Right lobe of liver (tissue), 6 donors: ENCODE data around the gene WDHD1. TPM values are rescaled to one million over a fixed set of nuclear protein-coding genes. Genes with fewer than 3 reads are reported as not detected.

ENCODE experiments used
- ATAC-seq, 4 donors: fragments of 200-7000 bp; cut with Tn5 transposase; one replicate each; pipeline ENCODE4 v1.9.1; 2020; ENCODE audit warnings: mild to moderate bottlenecking in 4 of 4, moderate library complexity in 4 of 4
- DNase-seq, 3 donors: peaks; one replicate each; pipeline ENCODE4 v3.0.0-alpha.2; 2020
- H3K27ac ChIP-seq, 3 donors: fragments of 200-600 bp; one replicate each; pipeline ENCODE4 v1.8.0; 2022
- H3K27me3 ChIP-seq, 2 donors: fragments of 200-600 bp; one replicate each; pipeline ENCODE4 v1.8.0; 2022
- H3K36me3 ChIP-seq, 4 donors: fragments of 200-600 bp; sonication (generic) in 1 of 4; one replicate each; pipeline versions ENCODE4 v1.5.1 to v1.8.0; 2017 to 2022; ENCODE audit warnings: control low read depth in 1 of 4
- H3K4me1 ChIP-seq, 4 donors: fragments of 200-600 bp; sonication (generic) in 1 of 4; one replicate each; pipeline versions ENCODE4 v1.5.1 to v1.8.0; 2017 to 2022; ENCODE audit warnings: control low read depth in 1 of 4
- H3K4me3 ChIP-seq, 3 donors: fragments of 200-600 bp; one replicate each; pipeline ENCODE4 v1.8.0; 2022
- H3K9me3 ChIP-seq, 4 donors: fragments of 200-600 bp; sonication (generic) in 1 of 4; one replicate each; pipeline versions ENCODE4 v1.5.1 to v1.8.0; 2017 to 2022; ENCODE audit warnings: control low read depth in 1 of 4
- POLR2A ChIP-seq: fragments of 450-650 bp; IDR thresholded peaks from one replicate; pipeline ENCODE4 v1.6.1; 2017; ENCODE audit warnings: antibody characterized with exemption, mild to moderate bottlenecking
- WGBS: methylation state at CpG from one replicate; pipeline ENCODE4 v1.1.6; 2018; ENCODE audit warnings: low coverage, low lambda C conversion rate; ENCODE audit not compliant: insufficient coverage; ENCODE audit errors: missing lambda C conversion rate; 5-methylcytosine and 5-hydroxymethylcytosine counted together
- intact Hi-C, 2 donors: fragments of 100-400 bp; cut with DNase I; formaldehyde crosslinking; loops; one replicate each; pipeline versions ENCODE4 v1.11.2 to v1.14.1; 2022
- total RNA-seq, 6 experiments: library from RNA; depleted of rRNA in 2 of 6; stranded (reverse); fragments of >200 nt in 2 of 6; fragmentation: NEBNext Ultra II Directional in 3 of 6; extraction: Animal tissue kit (Norgen Biotek cat#: 25700) in 3 of 6; gene quantifications; one replicate each; pipeline versions ENCODE4 v1.1.0 to v1.2.4, GENCODE V29; 2016 to 2023
- TF ChIP-seq, protein P1 (sequence below), 4 donors: fragments of 200-600 bp in 3 of 4; fragments of 450-650 bp in 1 of 4; IDR thresholded peaks; one replicate each; pipeline versions ENCODE4 v1.5.1 to v1.8.0; 2016 to 2022; ENCODE audit warnings: antibody characterized with exemption in 4 of 4, mild to moderate bottlenecking in 2 of 4
- donor health status: DM: no; HTN: yes; CAD: no.
- donor health status: DM: no; HTN: no; CAD: no.
- donor health status: DM: no; HTN: no; CAD: no.
- donor health status: DM: no; HTN: yes; CAD: no.
- donor health status: DM: no; HTN: yes; CAD: no.

The WDHD1 gene
- total RNA-seq, 6 experiments from 2014 or later: 0.53 to 2.6 (median 1.3) TPM

DNA sequence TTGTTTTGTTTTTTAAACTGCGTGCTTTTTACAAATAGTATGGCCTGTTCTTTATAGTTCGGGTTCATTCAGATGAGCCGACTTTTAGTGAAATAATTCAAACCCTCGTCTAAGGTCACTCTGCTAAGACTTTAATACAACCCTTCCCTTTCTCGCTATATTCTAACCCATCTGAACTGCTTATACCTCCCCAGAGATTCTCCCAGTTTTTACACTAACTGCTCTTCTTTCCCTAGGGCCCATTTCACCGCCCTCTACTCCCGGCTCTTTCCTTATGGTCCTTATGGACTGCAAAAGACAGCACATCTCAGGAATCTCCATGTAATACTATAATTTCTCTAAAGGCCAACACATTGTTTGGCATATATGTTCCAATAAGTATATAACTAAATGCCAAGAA is 26.6 kb upstream of the WDHD1 start:
- Histone ChIP-seq H3K36me3 (no peaks in the 10 kb centered on the region), H3K27ac (no peak overlapping the region), H3K9me3 (no peaks in the 10 kb centered on the region), H3K27me3 (no peaks in the 10 kb centered on the region), H3K4me1 (peaks cover 0 to 21% (median 0%) of the 10 kb centered on the region in 4 donors), H3K4me3 (no peak overlapping the region)
- no peak for DNase-seq
- intact Hi-C loops: no loop called here
- TF ChIP-seq, protein P1, sequence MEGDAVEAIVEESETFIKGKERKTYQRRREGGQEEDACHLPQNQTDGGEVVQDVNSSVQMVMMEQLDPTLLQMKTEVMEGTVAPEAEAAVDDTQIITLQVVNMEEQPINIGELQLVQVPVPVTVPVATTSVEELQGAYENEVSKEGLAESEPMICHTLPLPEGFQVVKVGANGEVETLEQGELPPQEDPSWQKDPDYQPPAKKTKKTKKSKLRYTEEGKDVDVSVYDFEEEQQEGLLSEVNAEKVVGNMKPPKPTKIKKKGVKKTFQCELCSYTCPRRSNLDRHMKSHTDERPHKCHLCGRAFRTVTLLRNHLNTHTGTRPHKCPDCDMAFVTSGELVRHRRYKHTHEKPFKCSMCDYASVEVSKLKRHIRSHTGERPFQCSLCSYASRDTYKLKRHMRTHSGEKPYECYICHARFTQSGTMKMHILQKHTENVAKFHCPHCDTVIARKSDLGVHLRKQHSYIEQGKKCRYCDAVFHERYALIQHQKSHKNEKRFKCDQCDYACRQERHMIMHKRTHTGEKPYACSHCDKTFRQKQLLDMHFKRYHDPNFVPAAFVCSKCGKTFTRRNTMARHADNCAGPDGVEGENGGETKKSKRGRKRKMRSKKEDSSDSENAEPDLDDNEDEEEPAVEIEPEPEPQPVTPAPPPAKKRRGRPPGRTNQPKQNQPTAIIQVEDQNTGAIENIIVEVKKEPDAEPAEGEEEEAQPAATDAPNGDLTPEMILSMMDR (IDR thresholded peaks at IDR 0.05): no peak
- TF ChIP-seq POLR2A: no peak
- ATAC-seq: no peak
- 86% methylated on average over 4 of the region's 7 CpGs for WGBS

DNA sequence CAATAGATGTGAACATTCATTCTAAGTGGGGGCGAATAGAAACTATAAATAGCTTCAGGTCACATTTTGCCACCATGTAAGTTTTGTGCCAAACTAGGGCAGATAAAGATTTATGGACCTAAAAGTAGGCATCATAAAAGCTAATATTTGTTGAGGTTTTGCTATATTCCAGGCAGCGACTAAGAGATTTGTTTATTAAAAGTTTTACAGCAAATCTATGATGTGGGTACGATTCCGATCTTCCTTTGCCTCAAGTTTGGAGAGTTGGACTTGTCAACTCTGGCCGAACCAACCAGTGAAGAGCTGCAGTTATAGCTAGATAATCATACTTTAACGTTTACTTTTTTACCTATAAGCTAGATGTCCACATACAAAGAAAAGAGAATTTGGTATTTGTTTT is 26.1 kb upstream of the WDHD1 start:
- no peak for DNase-seq
- Histone ChIP-seq H3K9me3 (no peaks in the 10 kb centered on the region), H3K27ac (peak overlapping the region in 1 of 3 donors; percentile 100), H3K27me3 (no peaks in the 10 kb centered on the region), H3K4me3 (peak overlapping the region in 2 of 3 donors; percentile 87 to 92), H3K4me1 (peaks cover 0 to 21% (median 0%) of the 10 kb centered on the region in 4 donors), H3K36me3 (no peaks in the 10 kb centered on the region)
- ATAC-seq: no peak
- TF ChIP-seq POLR2A: no peak
- TF ChIP-seq, protein P1 (IDR thresholded peaks at IDR 0.05): no peak
- intact Hi-C loops: no loop called here
- 61% methylated on average over 6 of the region's 6 CpGs for WGBS

DNA sequence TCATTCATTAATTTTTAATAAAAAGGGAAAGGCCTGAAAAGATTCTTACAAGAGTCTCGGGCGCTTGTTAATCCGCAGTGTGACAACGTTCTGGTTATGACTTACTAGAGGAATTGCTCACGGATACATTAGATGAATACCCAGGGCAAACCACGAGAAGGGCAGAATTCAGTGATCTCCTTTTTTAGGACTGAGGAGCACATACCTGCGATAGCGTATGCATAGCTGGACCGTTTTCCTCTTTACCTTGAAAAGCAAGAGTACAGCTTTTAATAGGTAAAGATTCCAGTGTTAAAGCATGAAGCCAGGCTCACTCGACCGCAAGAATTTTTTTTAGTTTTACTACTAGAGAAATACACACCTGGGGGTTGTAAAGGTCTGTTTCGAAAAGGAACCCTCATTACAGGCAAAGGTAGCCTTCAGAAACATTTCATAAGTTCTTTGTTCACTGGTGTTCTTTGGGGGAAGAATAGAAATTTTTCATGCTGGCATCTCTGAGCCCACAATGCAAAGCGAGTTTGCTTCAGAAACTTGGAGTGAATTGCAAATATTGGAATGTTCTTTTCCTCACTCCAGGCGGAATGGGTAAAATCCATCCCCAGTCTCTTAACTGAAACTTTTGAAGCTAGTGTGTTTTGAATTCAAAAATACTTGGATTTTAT is 25.5 kb upstream of the WDHD1 start:
- H3K36me3 ChIP-seq: no peaks in the 10 kb centered on the region
- peak overlapping the region; percentile 100 for H3K27ac ChIP-seq
- no peaks in the 10 kb centered on the region for H3K9me3 ChIP-seq
- TF ChIP-seq, protein P1 (IDR thresholded peaks at IDR 0.05): no peak
- no peak for TF ChIP-seq POLR2A
- H3K4me1 ChIP-seq: peaks cover 0 to 21% (median 0%) of the 10 kb centered on the region in 4 donors
- no peaks in the 10 kb centered on the region for H3K27me3 ChIP-seq
- WGBS: 4% methylated on average over 14 of the region's 14 CpGs
- intact Hi-C loops: no loop called here
- peak overlapping the region; percentile 87 to 94 (median 92) for H3K4me3 ChIP-seq
- ATAC-seq: no peak
- DNase-seq: no peak

DNA sequence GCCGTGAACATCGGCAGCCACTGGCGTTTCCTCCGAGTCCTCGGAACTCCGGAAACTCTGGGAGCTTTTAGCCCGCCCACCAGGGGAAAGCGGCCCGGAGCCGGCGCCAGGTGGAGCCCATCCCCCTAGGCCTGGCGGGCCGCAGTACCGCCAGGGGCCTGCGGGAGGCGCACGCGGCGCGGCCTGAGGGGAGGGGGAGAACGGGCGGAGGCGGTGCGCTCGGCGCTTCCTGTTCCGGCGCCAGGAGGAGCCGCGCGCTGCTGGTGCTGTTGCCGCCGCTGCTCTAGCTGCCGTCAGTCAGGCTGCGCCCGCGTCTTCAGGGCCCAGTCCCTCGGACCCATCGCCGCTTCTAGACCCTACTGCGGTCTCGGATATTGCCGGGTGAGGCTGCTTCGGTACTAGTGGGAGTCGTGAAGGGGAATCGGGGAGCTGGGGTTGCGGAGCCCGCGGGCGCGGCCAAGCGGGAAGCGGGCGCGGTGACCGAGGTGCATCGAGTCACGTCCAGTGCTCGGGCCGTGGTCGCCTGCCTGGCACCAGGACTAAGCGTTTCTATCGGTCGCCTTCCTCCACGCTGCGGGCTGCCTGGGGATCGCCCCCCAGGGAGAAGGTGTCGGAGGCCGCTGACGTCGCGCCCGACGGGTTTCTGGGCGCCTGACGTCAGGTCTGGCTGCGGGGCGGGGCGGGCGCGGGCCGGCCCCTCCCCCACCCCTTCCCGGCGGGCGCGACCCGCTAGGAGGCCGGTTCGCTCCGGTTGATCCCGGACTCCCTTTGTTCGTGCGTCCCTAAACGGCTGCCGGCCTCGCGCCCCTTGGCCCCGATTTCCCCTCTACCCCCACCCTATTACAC is 24.7 kb upstream of the WDHD1 start, which contains the start of gene MAPK1IP1L:
MAPK1IP1L (plus strand) TSS at position 225 of the 846 bp plus-strand sequence. CDS start 10,037 bp downstream, outside the sequence.
- ATAC-seq (peak; percentile 98 to 100 (median 99)), DNase-seq (peak; percentile 93 to 95 (median 93))
- H3K27ac ChIP-seq: peak within 1 kb of the TSS; percentile 100
- H3K27me3 ChIP-seq: no peaks in the 10 kb centered on the region
- H3K4me3 ChIP-seq: peak within 1 kb of the TSS; percentile 87 to 94 (median 92)
- peaks cover 0 to 21% (median 0%) of the 10 kb centered on the region in 4 donors for H3K4me1 ChIP-seq
- intact Hi-C loops: no loop called here
- no peaks in the 10 kb centered on the region for H3K9me3 ChIP-seq
- WGBS: under 1% methylated on average over 29 of the region's 98 CpGs
- TF ChIP-seq POLR2A: peak; percentile 99
- TF ChIP-seq, protein P1 (IDR thresholded peaks at IDR 0.05): peak; percentile 100
- no peaks in the 10 kb centered on the region for H3K36me3 ChIP-seq
